ENCODE results near the gene TP53BP2.
"Not testable (repeated sequence)": the region's sequence is repeated elsewhere in the genome, so short reads cannot be mapped to it uniquely, and the experiment has no call there.

TP53BP2 gene

GRCh38 chr1:223845810-223846682, at the start of gene TP53BP2:
Gene TP53BP2 (minus strand): TSS chr1:223845947. CDS start chr1:223845680, 267 bp downstream.
- DNase-seq: peak; percentile 93

GRCh38 chr1:223890494-223890893, 44.7 kb upstream of the TP53BP2 start:
- not testable (repeated sequence) for DNase-seq

- not testable (repeated sequence) for DNase-seq
These were observed 43.6 kb upstream of the TP53BP2 start for GRCh38 chr1:223889319-223889718.

GRCh38 chr1:223887747-223888418, 42.1 kb upstream of the TP53BP2 start:
- peak; percentile 36 for DNase-seq

- DNase-seq: no peak
These were observed 40.8 kb upstream of the TP53BP2 start for GRCh38 chr1:223886516-223886921.

- DNase-seq: no peak
These were observed 39.9 kb upstream of the TP53BP2 start for GRCh38 chr1:223885614-223886013.

GRCh38 chr1:223878598-223879325, 33.0 kb upstream of the TP53BP2 start:
- no peak for DNase-seq

- no peak for DNase-seq
These were observed 32.1 kb upstream of the TP53BP2 start for GRCh38 chr1:223877804-223878203.

GRCh38 chr1:223876590-223876989, 30.8 kb upstream of the TP53BP2 start:
- DNase-seq: no peak

- no peak for DNase-seq
These were observed 27.3 kb upstream of the TP53BP2 start for GRCh38 chr1:223873044-223873443.

GRCh38 chr1:223872308-223872901, 26.7 kb upstream of the TP53BP2 start:
- DNase-seq: no peak

- DNase-seq: no peak
These were observed 25.1 kb upstream of the TP53BP2 start for GRCh38 chr1:223870617-223871574.

- not testable (repeated sequence) for DNase-seq
These were observed 19.0 kb upstream of the TP53BP2 start for GRCh38 chr1:223864599-223865368.

GRCh38 chr1:223864084-223864483, 18.3 kb upstream of the TP53BP2 start:
- no peak for DNase-seq

GRCh38 chr1:223861904-223862303, 16.2 kb upstream of the TP53BP2 start:
- no peak for DNase-seq

- DNase-seq: no peak
These were observed 14.4 kb upstream of the TP53BP2 start for GRCh38 chr1:223860051-223860622.

- DNase-seq: no peak
These were observed 13.3 kb upstream of the TP53BP2 start for GRCh38 chr1:223859058-223859457.

GRCh38 chr1:223856386-223856785, 10.6 kb upstream of the TP53BP2 start:
- no peak for DNase-seq

GRCh38 chr1:223853748-223854147, 8.0 kb upstream of the TP53BP2 start:
- no peak for DNase-seq

GRCh38 chr1:223853275-223853674, 7.5 kb upstream of the TP53BP2 start:
- no peak for DNase-seq

GRCh38 chr1:223852337-223852736, 6.6 kb upstream of the TP53BP2 start:
- no peak for DNase-seq

All from right hindlimb (tissue), 1 donor.